Activated T-helper 1 cell treated with Interleukin-2 at 50 U/mL for 16 hours (primary cell): ENCODE measurements around the gene OR10H3.
"Not testable (repeated sequence)": the region's sequence is repeated elsewhere in the genome, so short reads cannot be mapped to it uniquely, and the experiment has no call there.

Source experiments
- DNase-seq: peaks from one replicate; pipeline ENCODE4 v3.0.0-alpha.2; 2020; ENCODE audit warnings: low read depth

The OR10H3 gene

DNA sequence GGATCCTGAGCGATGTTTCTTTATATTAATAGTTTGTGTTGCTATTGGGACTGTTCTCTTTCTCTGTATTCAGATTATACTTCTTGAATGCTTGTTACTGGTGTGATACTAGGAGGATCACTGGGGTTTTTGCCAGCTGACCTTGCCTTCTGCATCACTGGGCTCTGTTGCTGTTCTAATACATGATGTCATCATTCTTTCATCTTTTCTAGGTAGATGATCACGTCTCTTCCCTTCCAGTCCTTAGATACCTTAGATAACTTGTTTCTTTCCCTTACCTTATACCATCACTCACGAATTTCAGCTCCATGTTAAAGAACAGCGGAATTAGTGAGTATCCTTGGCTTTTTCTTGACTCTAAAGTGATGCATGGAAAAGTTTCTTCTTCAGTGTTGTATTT is at the start of gene OR10H3:
Gene OR10H3 (plus strand): TSS at position 264 of the 400 bp plus-strand sequence. CDS start 3,408 bp downstream, outside the sequence.
- no peak for DNase-seq

- no peak for DNase-seq
Measured at GRCh38 chr19:15696654-15697194, 41.1 kb upstream of the OR10H3 start.

GRCh38 chr19:15701757-15702533 is 35.8 kb upstream of the OR10H3 start:
- no peak for DNase-seq

- DNase-seq, result no peak
Measured at GRCh38 chr19:15702534-15702930, 35.3 kb upstream of the OR10H3 start.

- DNase-seq, result no peak
Measured at GRCh38 chr19:15714638-15715037, 23.1 kb upstream of the OR10H3 start.

GRCh38 chr19:15715642-15716041 is 22.1 kb upstream of the OR10H3 start:
- DNase-seq, result no peak

GRCh38 chr19:15717809-15718208 is 20.0 kb upstream of the OR10H3 start:
- DNase-seq, result no peak

DNA sequence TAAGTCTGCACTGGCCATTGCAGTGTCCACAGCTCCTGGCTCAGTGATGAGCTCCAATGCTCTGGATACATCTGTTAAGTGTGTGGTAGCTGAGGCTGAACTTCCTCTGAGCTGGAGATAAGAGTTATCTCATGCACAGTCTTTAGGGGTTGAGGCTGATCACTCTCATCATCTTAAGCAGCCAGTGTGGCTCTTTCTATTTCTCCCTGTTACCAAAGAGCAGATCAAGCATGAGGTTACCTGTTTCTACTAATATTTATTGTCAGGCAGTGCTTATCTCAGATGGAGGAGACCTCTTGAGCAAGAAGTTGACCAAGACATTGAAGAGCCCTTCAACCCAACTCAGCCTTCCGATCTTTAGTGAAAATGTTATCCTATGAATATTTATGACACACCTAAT is 16.5 kb upstream of the OR10H3 start:
- no peak for DNase-seq

GRCh38 chr19:15722956-15723355 is 14.8 kb upstream of the OR10H3 start:
- no peak for DNase-seq

- DNase-seq, result no peak
Measured at GRCh38 chr19:15727724-15728123, 10.1 kb upstream of the OR10H3 start, which contains the start of gene OR10H2. Gene OR10H2 (plus strand): TSS chr19:15728024. CDS start chr19:15728044, 20 bp downstream.

GRCh38 chr19:15730538-15730937 is 7.2 kb upstream of the OR10H3 start:
- DNase-seq, result no peak

DNA sequence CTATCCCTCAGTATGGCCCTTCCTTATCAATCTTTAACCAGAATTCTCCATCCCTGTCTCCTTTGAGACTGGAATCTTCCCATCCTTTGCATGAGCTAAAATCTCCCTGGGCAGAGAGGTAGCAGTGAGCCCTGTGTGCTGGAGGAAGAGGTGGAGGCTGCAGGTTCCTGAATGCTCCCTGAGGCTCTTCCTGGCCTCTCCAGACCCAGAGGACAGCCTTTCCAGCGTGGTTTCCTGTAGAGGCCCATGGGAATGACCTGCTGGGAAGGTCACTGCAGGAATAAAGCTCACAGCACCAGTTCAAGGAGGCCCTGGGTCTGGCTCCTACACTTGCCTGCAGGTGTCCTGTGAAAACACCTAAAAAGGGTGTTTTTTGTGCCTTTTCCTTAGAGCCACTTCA is 5.4 kb upstream of the OR10H3 start:
- no peak for DNase-seq

DNA sequence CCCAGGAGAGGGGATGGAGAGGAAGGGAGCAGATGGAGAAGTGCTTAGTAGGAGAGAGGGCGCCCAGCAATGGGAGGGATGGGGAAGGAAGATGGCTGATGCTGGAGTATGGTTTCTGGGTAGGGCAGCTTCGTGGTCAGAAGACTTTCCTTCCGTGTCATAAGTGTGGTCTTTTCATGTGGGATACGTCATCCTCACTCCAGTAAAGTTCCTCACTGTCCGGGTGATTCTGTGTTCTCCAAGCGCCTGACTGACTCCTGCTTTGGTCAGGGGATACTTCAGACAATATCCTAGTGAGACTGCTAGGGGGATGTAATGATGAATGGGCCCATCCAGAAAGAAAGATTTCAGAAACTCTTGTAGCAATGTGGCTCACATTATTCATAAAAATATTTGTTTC is 3.9 kb upstream of the OR10H3 start:
- no peak for DNase-seq

DNA sequence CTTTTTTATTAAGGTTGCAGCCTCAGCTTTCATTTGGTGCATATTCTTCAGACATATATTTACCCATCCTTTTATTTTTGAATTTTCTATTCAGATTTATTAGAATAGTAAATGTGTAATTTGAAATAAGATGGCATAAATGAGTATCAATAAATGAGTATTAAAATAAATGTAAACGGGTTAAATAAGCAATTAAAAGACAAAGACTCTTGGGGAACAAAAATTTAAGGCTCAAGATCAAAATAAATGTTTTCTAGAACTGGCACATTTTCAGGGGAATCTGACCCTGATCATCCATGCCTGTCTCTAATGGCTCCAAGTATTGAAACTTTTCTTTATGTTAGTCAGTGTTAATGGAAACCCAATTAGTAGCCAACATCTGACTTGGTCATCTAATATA is 3.0 kb downstream of the OR10H3 start:
- DNase-seq, result no peak

GRCh38 chr19:15748239-15748638 is 10.5 kb downstream of the OR10H3 start:
- DNase-seq, result no peak

GRCh38 chr19:15758379-15758778 is 20.6 kb downstream of the OR10H3 start:
- no peak for DNase-seq

GRCh38 chr19:15759962-15760565 is 22.3 kb downstream of the OR10H3 start:
- DNase-seq, result no peak

- DNase-seq, result no peak
Measured at GRCh38 chr19:15769586-15769985, 31.8 kb downstream of the OR10H3 start.

- not testable (repeated sequence) for DNase-seq
Measured at GRCh38 chr19:15774159-15774558, 36.4 kb downstream of the OR10H3 start.

DNA sequence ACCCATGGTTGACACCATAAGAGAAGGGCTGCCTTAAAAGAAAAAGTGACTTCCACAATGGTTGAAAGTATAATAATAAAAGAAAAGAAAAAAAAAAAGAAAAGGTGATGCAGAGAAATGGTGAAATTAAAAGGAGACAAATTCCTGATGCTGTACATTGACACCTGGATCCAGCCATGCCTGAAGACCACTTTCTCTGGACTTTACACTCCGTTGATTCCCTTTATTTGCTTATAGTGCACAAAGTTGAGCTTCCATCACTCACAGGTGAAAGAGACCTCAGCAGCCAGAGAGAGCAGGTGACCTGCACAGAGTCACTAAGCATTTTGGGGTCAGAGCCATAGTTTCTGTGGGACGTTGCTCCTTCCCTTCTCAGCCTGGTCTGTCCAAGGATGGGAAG is 37.5 kb downstream of the OR10H3 start:
- DNase-seq, result no peak

DNA sequence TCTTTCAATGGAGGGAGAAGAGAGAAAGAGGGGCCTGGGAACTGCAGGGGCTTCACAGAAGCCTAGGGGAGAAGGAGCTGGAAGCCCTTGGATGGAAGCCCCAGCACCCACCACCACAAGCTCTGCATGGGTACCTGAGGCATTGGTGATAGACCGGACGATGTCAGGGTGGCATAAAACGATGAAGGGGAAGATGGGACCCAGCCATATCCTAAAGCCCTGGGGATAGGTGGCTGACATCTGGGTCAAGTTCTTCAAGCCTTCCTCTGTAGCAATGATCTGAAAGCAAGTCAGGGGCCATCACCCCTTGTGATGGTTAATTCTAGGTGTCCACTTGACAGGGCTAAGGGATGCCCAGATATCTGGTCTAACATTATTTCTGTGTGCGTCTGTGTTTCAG is 38.5 kb downstream of the OR10H3 start:
- no peak for DNase-seq

DNA sequence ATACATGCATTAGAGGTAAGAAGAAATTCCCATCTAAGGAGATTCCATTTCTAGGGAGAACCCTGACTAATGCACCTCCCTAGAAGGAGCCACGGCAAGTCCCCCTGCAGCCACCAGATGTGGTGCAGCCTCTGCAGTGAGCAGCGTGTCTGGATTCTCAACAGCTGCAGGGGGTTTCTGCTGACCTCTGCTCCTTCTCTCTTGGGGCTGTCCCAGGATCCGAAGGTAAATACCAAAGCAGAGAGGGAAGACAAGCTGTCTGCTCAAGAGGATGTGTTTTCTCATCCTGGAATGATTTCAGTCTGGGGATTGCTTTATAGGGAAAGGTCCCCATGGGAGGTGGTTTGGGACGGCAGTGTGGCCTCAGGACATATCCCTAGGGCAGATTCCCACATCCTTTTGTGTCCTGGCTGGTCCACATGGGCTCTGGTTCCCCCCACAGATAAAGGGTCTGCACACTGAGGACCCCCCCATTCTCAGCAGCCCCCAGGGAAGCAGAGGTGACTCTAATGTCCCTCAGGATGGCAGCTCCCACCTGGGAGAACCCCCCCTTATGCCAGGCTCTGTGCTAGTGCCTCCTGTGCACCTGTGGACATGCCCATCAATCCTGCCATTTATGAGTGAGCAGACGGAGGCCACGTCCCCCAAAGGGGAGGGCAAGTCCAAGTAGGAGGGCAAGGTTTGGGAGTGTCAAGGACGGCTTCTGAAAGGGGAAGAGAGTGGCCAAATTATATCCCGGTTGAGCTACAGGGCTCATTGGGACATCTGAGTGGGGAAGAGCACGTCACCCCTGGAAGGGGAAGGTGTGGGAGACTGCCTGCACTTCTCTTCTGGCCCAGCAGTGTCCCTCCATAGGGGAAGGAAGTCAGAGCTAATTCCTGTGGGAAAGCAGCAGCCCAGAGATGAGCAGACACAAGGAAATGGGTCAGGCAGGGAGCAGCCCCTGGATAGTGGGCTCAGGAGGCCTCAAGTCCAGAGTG is 39.5 kb downstream of the OR10H3 start:
- no peak for DNase-seq
